HEK293 (cell line): Measurements from ENCODE around the gene ZGPAT.

ENCODE experiments used
- CTCF ChIA-PET: fragments of 350-600 bp; formaldehyde crosslinking; extraction: SDS; loops from one replicate; lab custom pipeline; 2021; ENCODE audit warnings: antibody characterized with exemption; lab: Yijun Ruan, JAX
- POLR2A ChIA-PET: fragments of 300-600 bp; formaldehyde crosslinking; extraction: SDS; loops from one replicate; lab custom pipeline; 2020; ENCODE audit warnings: antibody characterized with exemption, inconsistent platforms; lab: Yijun Ruan, JAX
- H3K27ac ChIP-seq: fragments of 200-500 bp; sonication (Bioruptor generic); 2 replicates; pipeline ENCODE4 v1.5.1; 2014; ENCODE audit warnings: low read depth, low read length, control low read depth, inconsistent platforms; ENCODE audit errors: extremely low read depth
- H3K36me3 ChIP-seq, 2 experiments: fragments of 200-500 bp in 1 of 2; sonication (Bioruptor generic) in 1 of 2; 1 replicate in 1 of 2; 2 replicates in 1 of 2; pipeline ENCODE4 v1.5.1; 2014 to 2017; ENCODE audit warnings: inconsistent platforms in 2 of 2, low read length in 2 of 2; ENCODE audit not compliant: control insufficient read depth in 2 of 2, insufficient read depth in 1 of 2
- H3K4me1 ChIP-seq: fragments of 200-500 bp; sonication (Bioruptor generic); 2 replicates; pipeline ENCODE4 v1.5.1; 2014; ENCODE audit warnings: mild to moderate bottlenecking, low read length, inconsistent platforms; ENCODE audit not compliant: control insufficient read depth, insufficient read depth
- H3K4me3 ChIP-seq: 2 replicates; pipeline ENCODE4 v1.5.1; 2011; ENCODE audit warnings: low read depth, mild to moderate bottlenecking, control low read depth, low read length, moderate library complexity
- H3K9me3 ChIP-seq: fragments of 200-500 bp; sonication (Bioruptor generic); 2 replicates; pipeline ENCODE4 v1.5.1; 2014; ENCODE audit warnings: low read depth, low read length, inconsistent platforms; ENCODE audit not compliant: control insufficient read depth, insufficient read depth
- GLIS2 ChIP-seq: fragments of 450-650 bp; formaldehyde crosslinking; IDR thresholded peaks from 2 replicates; pipeline ENCODE4 v1.5.1; 2016; ENCODE audit warnings: missing biosample characterization, missing genetic modification characterization
- HIC1 ChIP-seq: fragments of 450-650 bp; formaldehyde crosslinking; IDR thresholded peaks from 2 replicates; pipeline ENCODE4 v1.5.1; 2016; ENCODE audit warnings: missing biosample characterization, missing genetic modification characterization
- KLF9 ChIP-seq: fragments of 450-650 bp; formaldehyde crosslinking; IDR thresholded peaks from 2 replicates; pipeline ENCODE4 v1.5.1; 2016; ENCODE audit warnings: missing biosample characterization, missing genetic modification characterization, low read depth
- SCRT2 ChIP-seq: fragments of 450-650 bp; formaldehyde crosslinking; IDR thresholded peaks from 2 replicates; pipeline ENCODE4 v1.5.1; 2016; ENCODE audit warnings: missing biosample characterization, missing genetic modification characterization
- SP2 ChIP-seq: fragments of 450-650 bp; formaldehyde crosslinking; IDR thresholded peaks from 2 replicates; pipeline ENCODE4 v1.5.1; 2016; ENCODE audit warnings: missing biosample characterization, missing genetic modification characterization
- YY1 ChIP-seq: fragments of 450-650 bp; formaldehyde crosslinking; IDR thresholded peaks from 2 replicates; pipeline ENCODE4 v1.5.1; 2018; ENCODE audit warnings: missing biosample characterization, missing genetic modification characterization
- ZBTB20 ChIP-seq: fragments of 450-650 bp; formaldehyde crosslinking; IDR thresholded peaks from 2 replicates; pipeline ENCODE4 v1.5.1; 2016; ENCODE audit warnings: missing biosample characterization, missing genetic modification characterization
- ZBTB21 ChIP-seq: fragments of 450-650 bp; formaldehyde crosslinking; IDR thresholded peaks from 2 replicates; pipeline ENCODE4 v1.5.1; 2017; ENCODE audit warnings: missing biosample characterization, missing genetic modification characterization
- ZNF10 ChIP-seq: fragments of 450-650 bp; formaldehyde crosslinking; IDR thresholded peaks from 2 replicates; pipeline ENCODE4 v1.5.1; 2017; ENCODE audit warnings: missing biosample characterization, missing genetic modification characterization
- ZNF175 ChIP-seq: fragments of 450-650 bp; formaldehyde crosslinking; IDR thresholded peaks from 2 replicates; pipeline ENCODE4 v1.5.1; 2016; ENCODE audit warnings: missing biosample characterization, missing genetic modification characterization
- ZNF221 ChIP-seq: fragments of 450-650 bp; formaldehyde crosslinking; IDR thresholded peaks from 2 replicates; pipeline ENCODE4 v1.5.1; 2017; ENCODE audit warnings: missing biosample characterization, missing genetic modification characterization, borderline replicate concordance
- ZNF239 ChIP-seq: fragments of 450-650 bp; formaldehyde crosslinking; IDR thresholded peaks from 2 replicates; pipeline ENCODE4 v1.5.1; 2016; ENCODE audit warnings: missing biosample characterization, missing genetic modification characterization
- ZNF514 ChIP-seq: fragments of 450-650 bp; formaldehyde crosslinking; IDR thresholded peaks from 2 replicates; pipeline ENCODE4 v1.5.1; 2016; ENCODE audit warnings: missing biosample characterization, missing genetic modification characterization
- ZNF548 ChIP-seq: fragments of 450-650 bp; formaldehyde crosslinking; IDR thresholded peaks from 2 replicates; pipeline ENCODE4 v1.5.1; 2016; ENCODE audit warnings: missing biosample characterization, missing genetic modification characterization
- ZNF610 ChIP-seq: fragments of 450-650 bp; formaldehyde crosslinking; IDR thresholded peaks from 2 replicates; pipeline ENCODE4 v1.5.1; 2016; ENCODE audit warnings: missing biosample characterization, missing genetic modification characterization, borderline replicate concordance
- ZNF623 ChIP-seq: fragments of 450-650 bp; formaldehyde crosslinking; IDR thresholded peaks from 2 replicates; pipeline ENCODE4 v1.5.1; 2016; ENCODE audit warnings: missing biosample characterization, missing genetic modification characterization
- ZNF701 ChIP-seq: fragments of 450-650 bp; formaldehyde crosslinking; IDR thresholded peaks from 2 replicates; pipeline ENCODE4 v1.5.1; 2016; ENCODE audit warnings: missing biosample characterization, missing genetic modification characterization
- ZNF707 ChIP-seq: fragments of 450-650 bp; formaldehyde crosslinking; IDR thresholded peaks from 2 replicates; pipeline ENCODE4 v1.5.1; 2016; ENCODE audit warnings: missing biosample characterization, missing genetic modification characterization
- ZNF843 ChIP-seq: fragments of 450-650 bp; formaldehyde crosslinking; IDR thresholded peaks from 2 replicates; pipeline ENCODE4 v1.5.1; 2016; ENCODE audit warnings: missing biosample characterization, missing genetic modification characterization
- ZXDB ChIP-seq: fragments of 450-650 bp; formaldehyde crosslinking; IDR thresholded peaks from 2 replicates; pipeline ENCODE4 v1.5.1; 2016; ENCODE audit warnings: missing biosample characterization, missing genetic modification characterization
- TF ChIP-seq, protein P1 (sequence below): fragments of 450-650 bp; formaldehyde crosslinking; IDR thresholded peaks from 2 replicates; pipeline ENCODE4 v1.5.1; 2017; ENCODE audit warnings: missing biosample characterization, missing genetic modification characterization

Gene ZGPAT

DNA sequence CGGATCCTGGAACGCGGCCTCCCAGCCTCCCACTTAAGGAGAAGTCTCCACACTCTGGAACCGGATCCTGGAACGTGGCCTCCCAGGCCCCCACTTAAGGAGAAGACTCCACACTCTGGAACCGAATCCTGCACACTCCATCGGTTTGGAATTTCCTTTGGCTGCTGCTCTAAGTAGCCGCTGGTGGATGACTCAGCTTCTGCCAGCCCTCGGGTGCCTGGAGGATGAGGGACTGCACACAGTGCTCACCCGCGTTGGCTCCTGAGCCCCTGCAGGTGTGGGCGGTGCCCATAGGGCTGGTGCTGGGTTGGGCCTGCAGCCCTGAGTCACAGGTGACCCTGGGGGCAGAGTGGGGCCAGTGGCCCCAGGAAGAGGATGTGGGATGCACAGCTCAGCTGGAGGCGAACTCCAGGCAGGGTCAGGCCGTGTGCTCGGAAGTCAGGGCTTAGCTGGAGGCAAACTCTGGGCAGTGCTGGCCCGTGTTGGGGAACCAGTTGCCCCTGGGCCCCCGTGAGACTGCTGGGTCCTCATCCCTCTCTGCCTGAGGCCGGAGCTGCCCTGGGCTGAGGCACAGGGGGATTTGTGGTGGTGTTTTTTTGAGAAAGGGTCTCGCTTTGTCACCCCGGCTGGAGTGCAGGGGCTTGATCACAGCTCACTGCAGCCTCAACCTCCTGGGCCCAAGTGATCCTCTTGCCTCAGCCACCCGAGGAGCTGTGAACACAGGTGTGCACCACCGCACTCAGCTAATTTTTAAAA, 25.3 kb upstream of the ZGPAT start (continued):
- TF ChIP-seq ZNF239 (tag by site-specific recombination) (no peak), YY1 (tag by site-specific recombination) (no peak), ZBTB20 (tag by site-specific recombination) (no peak), ZBTB21 (tag by site-specific recombination) (peak; percentile 38; the same call in 1 of the 2 replicates), ZNF707 (tag by site-specific recombination) (no peak), ZNF701 (tag by site-specific recombination) (no peak), SP2 (tag by site-specific recombination) (peak; percentile 32), ZNF548 (no peak), HIC1 (tag by site-specific recombination) (peak; percentile 90), ZNF623 (no peak), ZNF221 (tag by site-specific recombination) (no peak), ZNF843 (tag by site-specific recombination) (no peak), ZNF10 (no peak), SCRT2 (tag by site-specific recombination) (peak; percentile 69), ZNF175 (no peak), KLF9 (no peak; the same call in 1 of the 2 replicates), ZNF514 (tag by site-specific recombination) (no peak), ZXDB (tag by site-specific recombination) (peak; percentile 40; the same call in 1 of the 2 replicates)
- TF ChIP-seq, protein P1, sequence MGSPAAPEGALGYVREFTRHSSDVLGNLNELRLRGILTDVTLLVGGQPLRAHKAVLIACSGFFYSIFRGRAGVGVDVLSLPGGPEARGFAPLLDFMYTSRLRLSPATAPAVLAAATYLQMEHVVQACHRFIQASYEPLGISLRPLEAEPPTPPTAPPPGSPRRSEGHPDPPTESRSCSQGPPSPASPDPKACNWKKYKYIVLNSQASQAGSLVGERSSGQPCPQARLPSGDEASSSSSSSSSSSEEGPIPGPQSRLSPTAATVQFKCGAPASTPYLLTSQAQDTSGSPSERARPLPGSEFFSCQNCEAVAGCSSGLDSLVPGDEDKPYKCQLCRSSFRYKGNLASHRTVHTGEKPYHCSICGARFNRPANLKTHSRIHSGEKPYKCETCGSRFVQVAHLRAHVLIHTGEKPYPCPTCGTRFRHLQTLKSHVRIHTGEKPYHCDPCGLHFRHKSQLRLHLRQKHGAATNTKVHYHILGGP (tag by site-specific recombination) = no peak

DNA sequence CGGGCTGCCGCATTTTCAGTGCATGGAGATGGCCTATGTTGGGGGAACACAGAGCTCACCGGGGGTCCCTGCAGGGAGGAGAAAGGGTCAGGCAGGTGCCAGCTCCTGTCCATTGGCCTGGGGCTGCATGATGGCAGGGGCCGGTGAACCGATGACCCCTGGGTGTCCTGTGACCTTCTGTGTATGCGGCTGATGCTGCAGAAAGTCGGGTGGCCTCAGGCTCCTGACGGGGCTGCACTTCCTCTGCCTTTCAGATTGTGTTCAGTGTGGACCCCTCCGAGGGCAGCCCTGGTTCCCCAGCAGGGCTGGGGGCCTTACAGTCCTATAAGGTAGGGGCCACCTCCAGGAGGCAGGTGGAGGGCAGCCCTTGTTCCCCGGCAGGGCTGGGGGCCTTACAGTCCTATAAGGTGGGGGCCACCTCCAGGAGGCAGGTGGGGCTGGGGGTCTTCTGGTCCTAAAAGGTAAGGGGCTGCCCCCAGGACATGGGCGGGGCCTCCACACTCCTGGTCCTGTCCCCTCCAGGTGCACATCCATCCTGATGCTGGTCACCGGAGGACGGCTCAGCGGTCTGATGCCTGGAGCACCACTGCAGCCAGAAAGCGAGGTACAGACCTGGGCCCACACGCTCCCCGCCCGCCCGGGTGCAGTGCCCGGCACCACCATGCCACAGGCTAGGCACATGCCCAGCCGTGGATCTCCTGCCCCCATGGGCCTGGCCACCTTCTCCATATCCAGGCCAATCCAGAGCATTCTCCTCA, 22.4 kb upstream of the ZGPAT start:
- CTCF ChIA-PET = no interaction called here
- Histone ChIP-seq H3K9me3 (no peaks in the 10 kb centered on the region), H3K4me1 (no peaks in the 10 kb centered on the region), H3K27ac (no peak overlapping the region), H3K36me3 (peaks cover 0 to 5% of the 10 kb centered on the region in 2 experiments; a peak in 1 of 3 replicates), H3K4me3 (no peak overlapping the region)
- POLR2A ChIA-PET = no interaction called here
- TF ChIP-seq ZNF610 (tag by site-specific recombination) = no peak
- TF ChIP-seq GLIS2 (tag by site-specific recombination) = peak; percentile 22; the same call in 1 of the 2 replicates
- TF ChIP-seq HIC1 (tag by site-specific recombination) = 0 out of 2 replicates have a peak, but pooled peaks have one; percentile 37
